Ammon's horn (tissue), 1 donor: ENCODE results near the gene PDIA6.
"Not testable (repeated sequence)": the region's sequence is repeated elsewhere in the genome, so short reads cannot be mapped to it uniquely, and the experiment has no call there.

ENCODE experiments used
- DNase-seq: peaks from one replicate; pipeline ENCODE4 v3.0.0-alpha.2; 2016; ENCODE audit warnings: low spot score

Gene PDIA6

GRCh38 chr2:10833021-10833420 is 20.4 kb upstream of the PDIA6 start:
- DNase-seq: no peak

DNA sequence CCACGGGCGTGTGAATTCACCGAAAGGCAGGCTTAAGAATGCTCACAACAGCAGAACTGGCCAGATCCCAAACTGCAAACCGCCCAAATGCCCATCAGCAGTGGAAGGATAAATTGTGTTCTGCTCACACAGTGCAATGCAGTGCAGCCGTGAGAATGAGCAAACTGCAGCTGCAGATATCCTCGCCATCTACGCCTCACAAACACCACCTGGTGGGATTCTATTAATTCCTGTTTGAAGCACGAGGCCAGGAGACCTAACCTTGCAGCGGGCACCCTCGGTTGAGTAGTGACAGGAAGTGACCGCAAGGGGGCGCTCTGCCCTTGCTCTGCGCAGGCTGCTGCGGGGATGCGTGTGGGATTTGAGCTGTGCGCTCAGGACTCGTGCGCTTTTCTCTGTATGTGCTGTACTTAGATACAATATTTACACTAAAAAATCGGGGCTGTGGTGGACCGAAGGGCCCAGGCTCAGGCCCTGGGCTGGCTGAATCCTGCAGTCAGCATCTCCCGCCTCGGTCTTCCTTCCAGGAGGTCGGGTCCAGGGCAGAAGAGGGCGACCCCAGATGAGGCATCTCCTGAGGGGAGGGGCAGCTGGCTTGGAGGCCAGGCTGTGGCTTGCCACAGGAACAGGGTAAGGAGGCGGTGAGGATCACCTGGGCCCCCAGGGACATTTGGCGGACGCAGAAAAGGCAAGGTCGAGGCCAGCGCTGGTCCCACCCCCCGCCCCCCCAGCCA is 19.8 kb upstream of the PDIA6 start:
- DNase-seq: peak; percentile 92

DNA sequence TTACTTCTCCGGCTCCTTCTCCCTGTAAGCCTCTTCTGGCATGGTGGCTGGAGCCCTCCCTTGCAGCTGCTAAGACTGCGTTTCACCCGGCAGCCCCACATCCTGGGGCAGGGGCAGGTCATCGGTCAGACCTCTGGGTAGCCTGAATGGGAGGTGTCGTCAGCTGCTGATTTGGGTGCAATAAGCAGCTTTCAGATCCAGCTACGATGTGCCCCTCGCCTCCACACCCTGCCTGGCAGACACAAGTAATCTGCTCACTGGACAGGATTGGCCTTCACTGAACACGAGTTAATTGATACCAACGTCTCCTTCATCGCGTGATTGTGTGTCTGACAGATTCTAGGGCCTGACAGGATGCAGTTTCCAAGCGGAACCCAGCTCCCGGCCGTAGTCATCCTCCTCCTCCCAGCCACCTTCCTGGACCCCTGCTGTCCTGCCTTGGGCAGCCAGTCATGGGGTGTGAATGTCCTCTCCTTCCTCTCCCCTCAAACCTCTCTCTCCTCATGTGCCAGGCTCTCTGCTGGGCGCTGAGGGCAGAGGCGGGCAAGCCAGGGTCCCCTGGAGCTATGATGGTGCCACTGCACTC is 18.9 kb upstream of the PDIA6 start:
- no peak for DNase-seq

DNA sequence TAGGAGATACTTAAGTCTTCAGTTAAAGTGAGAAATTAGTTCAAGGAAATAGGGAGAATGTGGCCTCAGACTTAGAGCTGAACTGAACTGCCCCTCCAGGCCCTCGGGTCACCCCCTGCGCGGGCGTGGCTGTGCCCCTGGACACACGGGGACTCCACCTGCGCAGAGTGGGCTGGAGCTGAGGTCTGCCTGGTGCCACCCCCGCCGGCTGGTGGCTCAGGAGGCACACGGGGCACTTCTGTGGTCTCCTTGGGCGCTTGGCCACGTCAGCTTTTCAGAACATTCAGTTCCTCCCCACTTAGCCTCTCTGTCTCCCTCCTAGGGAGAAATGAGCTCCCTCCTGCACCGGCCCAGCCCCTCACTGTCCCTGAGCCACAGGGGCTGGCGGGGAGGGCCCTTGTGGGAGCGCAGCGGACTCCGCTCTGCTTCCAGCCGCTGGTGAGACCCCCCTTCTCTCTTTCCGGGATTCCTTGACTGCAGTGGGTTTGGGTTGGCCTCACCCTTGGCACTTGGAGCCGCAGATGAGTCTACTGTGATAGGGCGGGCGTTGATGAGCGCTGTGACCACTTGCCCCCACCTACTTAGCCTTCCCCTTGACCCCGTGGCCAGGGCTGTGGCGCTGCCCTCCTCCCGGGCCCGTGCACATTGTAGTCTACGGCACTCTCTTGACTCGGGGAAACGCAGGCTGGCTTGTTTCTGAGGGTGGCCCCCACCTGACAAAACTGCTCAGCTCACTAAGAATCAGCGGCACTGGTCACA is 18.2 kb upstream of the PDIA6 start:
- DNase-seq: no peak

DNA sequence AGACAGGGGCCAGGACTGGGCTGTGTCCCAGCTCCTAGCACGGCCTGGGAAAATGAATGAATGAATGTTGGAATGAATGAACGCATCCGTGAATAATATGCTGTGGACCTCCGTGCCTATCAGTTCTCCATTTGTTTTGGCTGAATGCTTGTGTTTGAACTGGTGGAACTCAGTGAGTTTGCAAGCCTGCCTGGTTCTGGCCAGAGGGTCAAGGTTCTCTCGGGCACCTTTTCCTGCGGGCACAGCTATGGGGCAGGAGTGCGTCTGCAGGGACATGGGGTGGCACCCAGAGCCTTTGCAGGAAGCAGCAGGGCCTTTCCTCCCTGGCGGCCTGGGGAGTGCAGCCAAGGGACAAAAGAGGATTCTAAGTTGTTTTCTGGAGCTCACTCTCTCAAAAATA is 17.6 kb upstream of the PDIA6 start:
- DNase-seq: no peak

DNA sequence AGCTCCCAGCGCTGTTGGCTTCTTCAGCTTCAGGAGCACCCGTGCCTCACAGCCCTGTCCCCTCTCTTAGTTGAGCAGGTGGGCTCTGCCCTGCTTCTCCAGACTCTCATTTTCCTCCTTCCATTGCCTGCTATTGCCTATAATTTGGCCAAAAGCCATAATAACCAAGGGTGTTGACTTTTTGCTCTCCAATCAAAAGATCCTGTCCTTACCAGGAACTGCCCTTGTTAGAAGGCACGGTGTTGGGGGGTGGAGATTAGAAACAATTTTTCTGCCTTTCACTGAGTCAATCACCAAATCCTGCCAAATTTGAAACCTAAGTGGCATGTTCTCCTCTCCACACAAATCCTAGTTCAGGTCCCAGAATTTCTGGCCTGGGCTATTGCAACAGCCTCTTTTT is 16.7 kb upstream of the PDIA6 start:
- no peak for DNase-seq

DNA sequence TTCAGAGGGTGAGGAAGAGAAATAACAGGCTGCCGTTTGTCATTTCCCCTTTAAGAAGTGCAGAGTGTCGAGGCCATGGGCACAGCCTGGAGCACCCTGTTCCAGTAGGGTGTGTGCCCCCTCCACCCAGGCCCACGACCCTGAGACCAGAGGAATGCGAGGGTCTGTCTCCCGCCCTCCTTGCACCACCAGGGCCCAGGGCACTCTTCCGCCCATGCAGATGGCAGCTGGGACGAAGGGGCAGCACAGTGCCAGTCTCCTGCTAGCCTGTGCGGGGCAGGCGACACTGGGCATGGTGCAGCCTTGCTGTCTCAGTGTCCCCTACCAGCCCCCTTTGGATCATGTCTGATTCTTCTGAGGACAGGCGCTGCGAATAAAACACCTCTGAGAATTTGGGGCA is 15.8 kb upstream of the PDIA6 start:
- DNase-seq: no peak

DNA sequence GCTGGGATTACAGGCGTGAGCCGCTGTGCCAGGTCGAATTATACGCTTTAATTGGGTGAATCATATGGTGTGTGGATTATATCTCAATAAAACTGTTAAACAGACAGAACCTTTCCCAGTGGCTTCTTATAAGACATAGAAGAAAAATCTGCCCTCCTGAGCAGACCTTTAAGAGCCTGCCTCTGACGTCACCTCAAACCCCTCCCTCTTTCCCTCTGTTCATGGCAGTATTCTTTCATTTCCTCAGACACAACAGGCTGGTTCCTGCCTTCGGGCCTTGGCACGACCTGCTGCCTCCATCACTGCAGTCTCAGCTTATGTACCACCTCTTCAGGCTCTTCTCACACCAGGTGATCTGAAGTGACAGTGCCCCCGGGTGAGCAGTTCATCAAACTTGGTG is 14.0 kb upstream of the PDIA6 start:
- no peak for DNase-seq

DNA sequence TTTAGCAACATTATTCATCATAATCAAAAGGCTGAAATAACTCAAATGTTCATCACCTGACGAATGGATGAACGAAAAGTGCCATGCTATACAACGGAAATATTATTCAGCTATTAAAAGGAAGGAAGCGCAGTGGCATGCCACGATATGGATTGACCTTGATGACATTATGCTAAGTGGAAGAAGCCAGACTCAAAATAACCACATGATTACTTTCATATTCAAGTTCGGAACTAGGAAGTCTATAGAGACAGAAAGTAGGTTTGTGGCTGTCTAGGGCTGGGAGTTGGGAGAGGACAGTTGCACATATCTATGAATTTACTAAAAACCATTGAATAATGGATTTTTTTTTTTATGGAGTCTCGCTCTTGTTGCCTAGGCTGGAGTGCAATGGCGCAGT is 13.4 kb upstream of the PDIA6 start:
- DNase-seq: no peak

GRCh38 chr2:10824191-10824590 is 11.6 kb upstream of the PDIA6 start:
- no peak for DNase-seq

DNA sequence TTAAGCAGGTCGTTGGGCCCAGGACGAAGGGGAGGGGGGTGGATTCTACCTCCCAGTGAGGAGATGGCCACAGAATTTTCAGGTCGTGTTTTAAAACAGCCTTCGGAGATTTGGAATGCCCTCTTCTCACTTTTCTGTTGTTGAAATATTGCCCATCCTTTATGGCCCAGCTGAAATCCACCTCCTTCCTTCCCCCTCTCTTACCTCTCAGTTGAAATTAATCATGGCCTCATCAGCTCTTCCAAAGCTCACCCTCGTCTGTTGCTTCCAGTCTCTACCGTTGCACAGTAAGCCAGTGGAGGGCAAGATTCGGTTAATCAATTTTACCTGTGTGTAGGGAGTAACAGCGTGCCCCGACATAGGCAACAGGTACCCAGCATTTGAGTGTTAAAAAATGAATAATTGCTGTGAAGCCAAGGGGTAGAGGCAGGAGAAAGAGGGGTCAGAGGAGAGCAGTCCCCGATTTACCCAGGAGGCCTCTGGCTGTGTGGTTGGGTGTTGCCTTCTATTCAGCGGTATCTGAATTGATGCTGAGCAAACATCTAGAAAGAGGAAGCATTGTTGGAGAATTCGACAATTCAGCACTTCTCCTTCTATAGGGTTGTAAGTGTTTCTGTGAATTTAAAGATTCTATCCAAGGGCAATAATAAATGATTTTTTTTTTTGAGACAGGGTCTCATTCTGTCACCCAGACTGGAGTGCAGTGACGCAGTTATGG is 8.6 kb upstream of the PDIA6 start:
- DNase-seq: no peak

DNA sequence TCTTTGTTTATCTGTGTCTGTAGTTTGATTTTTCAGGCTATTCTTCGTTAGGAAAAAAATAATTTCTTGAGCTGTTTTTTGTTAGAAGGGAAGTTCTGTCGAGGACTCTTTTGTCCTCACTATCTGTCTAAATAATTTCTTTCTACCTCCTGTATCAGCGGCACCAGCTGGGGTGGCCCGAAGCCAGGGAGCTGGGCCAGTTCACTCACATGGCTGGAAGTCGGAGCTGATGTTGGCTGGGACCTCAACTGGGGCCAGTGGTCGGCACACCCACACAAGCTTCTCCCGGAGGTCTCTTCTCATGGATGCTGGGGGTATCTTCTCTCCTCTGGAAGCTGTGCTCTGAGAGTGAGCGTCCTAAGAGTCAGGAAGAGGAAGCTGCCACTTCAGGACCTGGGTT is 8.0 kb upstream of the PDIA6 start:
- DNase-seq: no peak

DNA sequence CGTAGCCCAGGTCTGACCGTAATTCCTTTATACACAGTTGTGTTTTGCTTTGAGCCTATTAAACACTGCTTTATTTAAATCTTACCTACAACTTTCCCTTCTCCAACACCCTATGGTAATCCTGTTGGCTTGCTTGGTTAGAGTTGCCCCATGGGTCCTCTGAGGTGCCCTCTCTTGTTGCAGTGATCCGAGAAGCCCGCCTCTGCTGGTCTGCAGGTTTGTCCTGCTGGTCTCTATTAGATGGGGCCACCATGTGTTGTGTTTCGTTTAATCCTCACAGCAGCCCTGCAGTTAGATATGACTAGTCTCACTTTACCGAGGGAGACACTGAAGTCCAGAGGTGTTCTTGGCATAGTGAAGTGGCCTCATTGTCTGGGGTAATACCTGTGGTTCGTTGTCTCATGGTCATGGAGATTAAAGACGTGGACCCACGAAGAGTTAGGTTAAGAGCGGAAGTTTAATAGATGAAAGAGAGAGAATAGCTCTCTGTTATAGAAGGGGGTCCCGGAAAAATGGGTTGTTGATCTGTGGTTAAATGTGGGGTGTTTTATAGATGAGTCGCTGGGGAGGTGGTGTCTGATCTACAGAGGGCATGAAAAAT is 7.2 kb upstream of the PDIA6 start:
- DNase-seq: no peak

GRCh38 chr2:10818984-10819383 is 6.4 kb upstream of the PDIA6 start:
- DNase-seq: no peak

GRCh38 chr2:10818305-10818704 is 5.7 kb upstream of the PDIA6 start:
- DNase-seq: not testable (repeated sequence)

DNA sequence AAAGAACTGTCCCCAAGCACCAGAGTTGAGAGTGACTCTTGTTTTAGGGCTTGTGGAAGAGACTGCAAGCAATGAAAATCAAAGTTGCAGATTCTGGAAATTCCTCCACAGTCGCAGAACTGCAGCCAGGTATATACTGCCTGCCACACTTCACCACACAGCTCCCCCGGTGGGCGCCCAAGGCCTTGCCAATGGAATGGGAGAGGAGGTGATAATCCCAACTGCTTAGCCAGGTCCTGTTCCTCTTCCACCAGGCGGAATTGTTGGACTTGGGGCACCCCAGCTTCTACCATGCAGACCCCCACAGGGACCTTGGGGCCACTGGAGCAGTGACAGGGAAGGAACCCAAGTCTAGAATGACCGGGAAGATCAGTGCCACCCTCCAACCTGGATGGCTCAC is 4.8 kb upstream of the PDIA6 start:
- DNase-seq: no peak

- no peak for DNase-seq
Measured at GRCh38 chr2:10814571-10815331, 2.2 kb upstream of the PDIA6 start.

DNA sequence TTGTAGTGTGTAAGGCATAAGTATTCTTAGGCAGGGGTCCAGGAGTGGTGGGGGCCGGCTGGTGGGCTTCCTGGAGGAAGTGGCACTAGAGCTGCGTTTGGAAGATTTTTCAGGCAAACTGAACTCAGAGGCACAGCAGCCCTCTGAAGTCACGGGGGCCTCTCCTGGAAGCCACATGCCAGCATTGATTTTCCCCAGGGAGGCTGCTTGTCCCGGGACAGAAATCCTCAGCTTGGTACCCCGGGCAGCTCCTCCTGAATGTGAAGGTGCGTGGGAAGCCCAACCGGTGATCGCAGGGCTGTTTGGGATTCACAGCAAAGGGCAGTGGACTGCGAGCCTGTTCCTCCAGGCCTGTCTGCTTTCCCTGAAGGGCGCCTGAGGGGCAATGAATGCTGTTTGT is 1.6 kb upstream of the PDIA6 start:
- no peak for DNase-seq

DNA sequence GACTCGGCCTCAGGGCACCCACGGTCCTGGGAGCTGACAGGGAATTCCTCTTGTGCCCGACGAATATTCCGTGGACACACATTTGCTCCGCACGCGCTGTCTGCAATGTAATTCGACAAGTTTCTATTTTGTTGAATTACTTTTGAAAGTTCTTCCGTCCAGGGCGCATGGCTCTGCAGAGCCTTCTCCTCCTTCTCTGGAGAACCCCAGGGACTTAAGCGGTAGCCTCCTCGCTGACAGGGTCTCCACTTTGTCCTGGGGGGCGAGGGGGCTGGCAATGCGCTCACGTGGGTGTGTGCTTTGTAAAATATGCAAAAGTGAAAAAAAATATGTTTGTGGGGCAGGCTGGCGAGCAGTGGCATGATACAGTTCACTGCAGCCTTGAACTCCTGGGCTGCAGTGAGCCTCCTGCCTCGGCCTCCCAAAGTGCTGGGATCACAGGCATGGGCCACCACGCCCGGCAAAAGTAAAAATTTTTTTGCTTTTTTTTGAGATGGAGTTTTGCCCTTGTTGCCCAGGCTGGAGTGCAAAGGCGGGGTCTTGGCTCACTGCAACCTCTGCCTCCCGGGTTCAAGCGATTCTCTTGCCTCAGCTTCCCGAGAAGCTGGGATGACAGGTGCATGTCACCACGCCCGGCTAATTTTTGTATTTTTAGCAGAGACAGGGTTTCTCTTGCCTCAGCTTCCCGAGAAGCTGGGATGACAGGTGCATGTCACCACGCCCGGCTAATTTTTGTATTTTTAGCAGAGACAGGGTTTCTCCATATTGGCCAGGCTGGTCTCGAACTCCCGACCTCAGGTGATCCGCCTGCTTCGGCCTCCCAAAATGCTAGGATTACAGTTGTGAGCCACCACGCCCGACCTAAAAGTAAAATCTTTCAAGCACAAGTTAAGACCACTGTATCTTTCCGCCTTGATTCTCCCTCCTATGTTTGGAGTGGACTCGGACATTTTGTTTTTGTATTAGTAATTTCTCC is 866 bp upstream of the PDIA6 start:
- not testable (repeated sequence) for DNase-seq

DNA sequence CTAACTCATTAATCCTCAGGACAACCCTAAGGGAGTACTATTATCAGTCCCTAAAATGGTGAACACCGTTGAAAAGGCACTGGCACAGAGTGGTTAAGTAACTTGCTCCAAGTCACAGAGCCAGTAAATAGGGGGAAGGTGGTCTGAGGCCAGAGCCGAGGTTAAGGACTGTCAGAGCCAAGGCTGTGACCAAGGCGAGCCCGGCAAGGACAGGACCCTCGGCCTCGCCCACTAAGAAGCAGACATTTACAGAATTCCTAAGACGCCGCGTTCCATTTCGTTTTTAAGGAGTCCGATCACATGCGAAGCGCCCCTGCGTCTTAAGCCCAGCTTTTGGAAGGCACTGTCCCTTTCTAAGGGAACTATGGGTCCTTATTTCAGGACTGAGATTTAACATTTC is 1.1 kb downstream of the PDIA6 start:
- no peak for DNase-seq
